GM19468 (cell line): ENCODE results near the gene KRTAP9-6.
"Not testable (repeated sequence)": the region's sequence is repeated elsewhere in the genome, so short reads cannot be mapped to it uniquely, and the experiment has no call there.

Experiments used
- ATAC-seq: cut with Tn5 transposase; IDR thresholded peaks from one replicate; pipeline ENCODE4 v1.9.1; 2021; ENCODE audit warnings: mild to moderate bottlenecking, moderate library complexity, moderate number of reproducible peaks; ENCODE audit not compliant: unreplicated experiment; ENCODE audit errors: extremely low read depth

The KRTAP9-6 gene, protein sequence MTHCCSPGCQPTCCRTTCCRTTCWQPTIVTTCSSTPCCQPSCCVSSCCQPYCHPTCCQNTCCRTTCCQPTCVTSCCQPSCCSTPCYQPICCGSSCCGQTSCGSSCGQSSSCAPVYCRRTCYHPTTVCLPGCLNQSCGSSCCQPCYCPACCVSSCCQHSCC

DNA sequence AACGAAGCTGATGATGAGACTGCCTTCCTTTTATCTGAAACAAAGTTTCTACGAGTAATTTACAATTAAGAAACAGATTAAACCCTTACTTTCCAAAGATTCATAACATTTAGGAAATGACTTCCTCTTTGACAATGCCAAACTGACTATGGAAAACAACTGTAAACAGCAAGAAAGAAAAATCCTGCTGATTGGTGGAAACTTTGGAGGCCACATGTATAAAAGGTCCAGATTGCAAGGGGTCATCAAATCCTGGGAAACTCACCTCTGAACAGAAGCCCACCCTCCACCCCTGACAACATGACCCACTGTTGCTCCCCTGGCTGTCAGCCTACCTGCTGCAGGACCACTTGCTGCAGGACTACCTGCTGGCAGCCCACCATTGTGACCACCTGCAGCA is at the start of gene KRTAP9-6:
KRTAP9-6 (plus strand) TSS at position 301 of the 400 bp plus-strand sequence; CDS start at position 301, 0 bp downstream.
- no peak for ATAC-seq

DNA sequence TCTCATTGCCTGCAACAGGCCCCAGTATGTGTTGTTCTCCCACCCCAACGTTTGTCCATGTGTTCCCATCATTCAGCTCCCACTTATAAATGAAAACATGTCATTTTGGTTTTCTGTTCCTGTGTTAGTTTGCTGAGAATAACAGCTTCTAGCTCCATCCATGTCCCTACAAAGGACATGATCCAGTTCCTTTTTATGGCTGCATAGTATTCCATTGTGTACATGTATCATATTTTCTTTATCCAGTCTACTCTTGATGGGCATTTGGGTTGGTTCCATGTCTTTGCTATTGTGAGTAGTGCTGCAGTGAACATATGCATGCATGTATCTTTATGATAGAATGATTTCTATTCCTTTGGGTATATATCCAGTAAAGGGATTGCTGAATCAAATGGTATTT is 49.5 kb upstream of the KRTAP9-6 start:
- ATAC-seq = no peak

DNA sequence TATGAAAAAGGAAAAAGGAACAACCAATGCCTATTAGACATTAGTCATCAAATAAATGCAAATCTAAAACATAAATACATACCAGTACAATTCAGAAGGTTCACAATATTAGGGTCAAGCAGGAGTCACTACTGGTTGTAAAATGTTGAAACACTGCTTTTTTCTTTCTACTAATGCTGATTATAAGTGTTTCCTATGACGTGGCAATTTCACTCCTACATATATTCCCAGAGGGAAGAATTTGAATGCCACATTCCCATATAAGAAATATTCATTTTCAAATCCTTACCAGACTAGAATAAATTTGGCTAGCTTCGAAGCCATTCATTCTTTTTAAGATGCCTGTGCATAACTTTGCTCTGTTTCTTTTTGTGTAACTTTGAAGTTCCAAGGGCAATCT is 41.4 kb upstream of the KRTAP9-6 start:
- no peak for ATAC-seq

DNA sequence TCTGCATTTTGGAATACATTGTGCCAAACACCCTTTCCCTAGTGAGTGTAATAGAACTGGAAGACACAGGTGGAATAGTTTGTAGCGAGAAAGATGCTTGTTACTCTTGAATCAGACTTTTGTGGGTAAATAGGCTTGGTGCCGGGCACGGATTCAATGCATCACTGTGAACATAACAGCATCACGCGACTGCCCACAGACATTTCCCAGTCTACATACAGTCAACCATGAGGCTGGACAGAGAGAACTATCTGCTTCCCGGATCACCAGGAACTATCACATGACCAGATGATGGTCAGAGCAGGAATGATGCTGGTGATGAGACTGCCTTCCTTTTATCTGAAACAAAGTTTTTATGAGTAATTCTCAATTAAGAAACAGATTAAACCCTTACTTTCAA is 39.1 kb upstream of the KRTAP9-6 start:
- ATAC-seq = no peak

DNA sequence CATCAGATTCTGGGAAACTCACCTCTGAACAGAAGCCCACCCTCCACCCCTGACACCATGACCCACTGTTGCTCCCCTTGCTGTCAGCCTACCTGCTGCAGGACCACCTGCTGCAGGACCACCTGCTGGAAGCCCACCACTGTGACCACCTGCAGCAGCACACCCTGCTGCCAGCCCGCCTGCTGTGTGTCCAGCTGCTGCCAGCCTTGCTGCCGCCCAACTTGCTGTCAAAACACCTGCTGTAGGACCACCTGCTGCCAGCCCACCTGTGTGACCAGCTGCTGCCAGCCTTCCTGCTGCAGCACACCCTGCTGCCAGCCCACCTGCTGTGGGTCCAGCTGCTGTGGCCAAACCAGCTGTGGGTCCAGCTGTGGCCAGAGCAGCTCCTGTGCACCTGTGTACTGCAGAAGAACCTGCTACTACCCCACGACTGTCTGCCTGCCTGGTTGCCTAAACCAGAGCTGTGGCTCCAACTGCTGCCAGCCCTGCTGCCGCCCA is 38.5 kb upstream of the KRTAP9-6 start, which contains the start of gene KRTAP9-2:
KRTAP9-2 (plus strand) TSS at position 51 of the 498 bp plus-strand sequence; CDS start at position 58, 7 bp downstream.
- not testable (repeated sequence) for ATAC-seq

DNA sequence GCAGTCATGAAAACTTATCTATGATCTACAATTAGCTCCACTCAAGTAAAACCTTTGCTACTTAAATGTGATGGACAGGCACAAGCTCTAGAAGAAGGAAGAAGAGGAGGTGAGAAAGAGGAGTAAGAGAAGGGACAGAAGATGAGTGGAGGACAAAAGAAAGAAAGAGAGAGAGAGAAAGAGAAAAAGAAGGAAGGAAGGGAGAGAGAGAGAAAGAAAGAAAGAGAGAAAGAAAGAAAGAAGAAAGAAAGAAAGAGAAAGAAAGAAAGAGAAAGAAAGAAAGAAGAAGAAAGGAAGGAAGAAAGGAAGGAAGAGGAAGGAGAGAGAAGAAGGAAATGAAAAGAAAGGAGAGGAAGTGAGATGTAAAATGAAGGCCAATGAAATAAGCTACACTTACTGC is 35.1 kb upstream of the KRTAP9-6 start:
- no peak for ATAC-seq

DNA sequence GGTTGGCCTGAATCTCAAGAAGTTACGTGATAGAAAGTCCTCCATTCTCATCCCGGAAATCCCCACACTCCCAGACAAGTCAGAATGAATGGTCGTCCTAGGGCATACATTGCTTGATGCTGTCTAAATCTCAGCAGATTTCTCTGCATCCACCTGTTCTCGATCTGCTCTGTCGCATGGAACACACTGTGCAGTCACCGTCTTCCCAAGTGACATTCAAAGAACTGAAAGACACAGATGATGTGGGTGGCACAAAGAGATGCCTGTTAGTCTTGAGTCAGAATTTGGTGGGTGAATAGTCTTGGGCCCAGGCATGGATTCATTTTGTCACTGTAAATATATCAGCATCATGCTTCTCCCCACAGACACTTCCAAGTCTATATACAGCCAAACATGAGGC is 33.4 kb upstream of the KRTAP9-6 start:
- ATAC-seq = no peak

DNA sequence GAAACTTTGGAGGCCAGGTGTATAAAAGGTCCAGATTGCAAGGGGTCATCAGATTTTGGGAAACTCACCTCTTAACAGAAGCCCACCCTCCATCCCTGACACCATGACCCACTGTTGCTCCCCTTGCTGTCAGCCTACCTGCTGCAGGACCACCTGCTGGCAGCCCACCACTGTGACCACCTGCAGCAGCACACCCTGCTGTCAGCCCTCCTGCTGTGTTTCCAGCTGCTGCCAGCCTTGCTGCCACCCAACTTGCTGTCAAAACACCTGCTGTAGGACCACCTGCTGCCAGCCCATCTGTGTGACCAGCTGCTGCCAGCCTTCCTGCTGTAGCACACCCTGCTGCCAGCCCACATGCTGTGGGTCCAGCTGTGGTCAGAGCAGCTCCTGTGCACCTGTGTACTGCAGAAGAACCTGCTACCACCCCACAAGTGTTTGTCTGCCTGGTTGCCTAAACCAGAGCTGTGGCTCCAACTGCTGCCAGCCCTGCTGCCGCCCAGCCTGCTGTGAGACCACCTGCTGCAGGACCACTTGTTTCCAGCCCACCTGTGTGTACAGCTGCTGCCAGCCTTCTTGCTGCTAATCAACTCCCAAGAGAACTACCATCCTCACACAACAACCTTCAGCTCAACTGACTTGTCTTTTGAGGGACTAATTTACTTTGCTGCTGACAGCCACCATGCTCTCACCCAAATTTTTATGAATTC is 32.6 kb upstream of the KRTAP9-6 start, which contains the start of gene KRTAP9-3:
KRTAP9-3 (plus strand) TSS at position 51 of the 707 bp plus-strand sequence; CDS start at position 104, 53 bp downstream.
- ATAC-seq = not testable (repeated sequence)

DNA sequence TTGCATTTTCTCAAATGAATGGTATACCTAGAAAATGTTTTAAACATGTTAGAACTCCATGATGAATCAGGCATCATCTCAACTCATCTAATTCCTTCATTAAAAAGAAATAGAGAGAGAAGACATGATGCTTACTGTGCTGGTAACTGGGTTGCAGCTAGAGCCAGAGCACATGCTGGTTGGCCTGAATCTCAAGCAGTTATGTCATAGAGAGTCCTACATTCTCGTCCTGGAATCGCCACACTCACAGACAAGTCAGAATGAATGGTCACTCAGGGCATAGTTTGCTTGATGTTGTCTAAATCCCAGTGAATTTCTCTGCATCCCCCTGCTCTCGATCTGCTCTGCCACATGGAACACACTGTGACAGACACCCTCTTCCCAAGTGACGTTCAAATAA is 28.1 kb upstream of the KRTAP9-6 start:
- not testable (repeated sequence) for ATAC-seq

DNA sequence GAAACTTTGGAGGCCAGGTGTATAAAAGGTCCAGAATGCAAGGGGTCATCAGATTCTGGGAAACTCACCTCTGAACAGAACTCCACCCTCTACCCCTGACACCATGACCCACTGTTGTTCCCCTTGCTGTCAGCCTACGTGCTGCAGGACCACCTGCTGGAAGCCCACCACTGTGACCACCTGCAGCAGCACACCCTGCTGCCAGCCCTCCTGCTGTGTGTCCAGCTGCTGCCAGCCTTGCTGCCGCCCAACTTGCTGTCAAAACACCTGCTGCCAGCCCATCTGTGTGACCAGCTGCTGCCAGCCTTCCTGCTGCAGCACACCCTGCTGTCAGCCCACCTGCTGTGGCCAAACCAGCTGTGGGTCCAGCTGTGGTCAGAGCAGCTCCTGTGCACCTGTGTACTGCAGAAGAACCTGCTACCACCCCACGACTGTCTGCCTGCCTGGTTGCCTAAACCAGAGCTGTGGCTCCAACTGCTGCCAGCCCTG is 27.2 kb upstream of the KRTAP9-6 start, which contains the start of gene KRTAP9-8:
KRTAP9-8 (plus strand) TSS at position 51 of the 489 bp plus-strand sequence; CDS start at position 104, 53 bp downstream.
- ATAC-seq = not testable (repeated sequence)

DNA sequence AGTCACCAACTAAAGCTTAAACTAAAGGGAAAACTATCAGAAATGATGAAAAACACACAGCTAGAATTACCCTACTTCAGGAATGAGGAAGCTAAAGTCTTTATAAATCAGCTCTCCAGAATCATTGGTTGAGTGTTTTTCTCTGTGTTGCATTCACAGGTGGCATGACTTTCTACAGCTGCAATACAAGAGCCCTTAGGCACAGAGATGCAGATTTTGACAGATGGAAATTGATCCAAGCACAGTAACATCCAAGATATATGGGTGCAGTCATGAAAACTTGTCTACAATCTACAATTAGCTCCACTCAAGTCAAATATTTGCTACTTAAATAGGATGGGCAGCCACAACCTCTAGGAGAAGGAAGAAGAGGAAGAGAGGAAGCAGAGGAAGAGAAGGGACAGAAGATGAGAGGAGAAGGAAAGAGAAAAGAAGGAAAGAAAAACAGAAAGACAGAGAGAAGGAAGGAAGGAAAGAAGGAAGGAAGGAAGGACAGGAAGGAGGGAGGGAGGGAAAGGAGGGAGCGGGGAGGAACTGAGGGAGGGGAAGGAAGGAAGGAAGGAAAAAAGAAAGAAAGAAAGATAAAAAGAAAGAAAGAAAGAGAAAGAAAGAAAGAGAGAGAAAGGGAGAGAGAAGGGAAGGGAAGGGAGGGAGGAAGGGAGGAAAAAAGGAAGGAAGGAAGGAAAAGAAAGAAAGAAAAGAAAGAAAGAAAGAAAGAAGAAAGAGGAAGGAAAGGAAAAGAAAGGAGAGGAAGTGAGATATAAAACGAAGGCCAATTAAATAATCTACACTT is 18.0 kb upstream of the KRTAP9-6 start:
- not testable (repeated sequence) for ATAC-seq

DNA sequence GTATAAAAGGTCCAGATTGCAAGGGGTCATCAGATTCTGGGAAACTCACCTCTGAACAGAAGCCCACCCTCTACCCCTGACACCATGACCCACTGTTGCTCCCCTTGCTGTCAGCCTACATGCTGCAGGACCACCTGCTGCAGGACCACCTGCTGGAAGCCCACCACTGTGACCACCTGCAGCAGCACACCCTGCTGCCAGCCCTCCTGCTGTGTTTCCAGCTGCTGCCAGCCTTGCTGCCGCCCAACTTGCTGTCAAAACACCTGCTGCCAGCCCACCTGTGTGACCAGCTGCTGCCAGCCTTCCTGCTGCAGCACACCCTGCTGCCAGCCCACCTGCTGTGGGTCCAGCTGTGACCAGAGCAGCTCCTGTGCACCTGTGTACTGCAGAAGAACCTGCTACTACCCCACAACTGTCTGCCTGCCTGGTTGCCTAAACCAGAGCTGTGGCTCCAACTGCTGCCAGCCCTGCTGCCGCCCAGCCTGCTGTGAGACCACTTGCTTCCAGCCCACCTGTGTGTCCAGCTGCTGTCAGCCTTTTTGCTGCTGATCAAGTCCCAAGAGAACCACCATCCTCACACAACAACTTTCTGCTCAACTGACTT is 15.4 kb upstream of the KRTAP9-6 start, which contains the start of gene KRTAP9-4:
KRTAP9-4 (plus strand) TSS at position 51 of the 604 bp plus-strand sequence; CDS start at position 85, 34 bp downstream.
- ATAC-seq = not testable (repeated sequence)

DNA sequence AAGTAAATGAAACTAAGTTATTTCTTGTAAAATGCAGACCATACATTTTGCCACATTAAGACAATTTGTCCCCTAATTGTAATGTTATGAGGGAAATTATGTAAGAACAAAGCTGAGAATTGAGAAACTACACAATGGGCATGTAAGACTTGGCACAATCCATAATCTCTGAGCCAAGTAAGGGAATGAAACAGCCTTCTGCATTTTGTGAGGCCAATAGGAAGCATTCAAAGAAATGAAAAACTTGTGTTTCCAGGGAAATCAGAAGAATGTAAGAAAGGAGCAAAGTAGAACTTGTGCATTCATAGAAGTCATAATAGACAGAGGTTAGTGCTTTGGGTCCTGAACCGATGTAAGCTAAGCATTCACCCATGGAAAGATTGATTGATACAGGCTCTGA is 13.9 kb upstream of the KRTAP9-6 start:
- no peak for ATAC-seq

DNA sequence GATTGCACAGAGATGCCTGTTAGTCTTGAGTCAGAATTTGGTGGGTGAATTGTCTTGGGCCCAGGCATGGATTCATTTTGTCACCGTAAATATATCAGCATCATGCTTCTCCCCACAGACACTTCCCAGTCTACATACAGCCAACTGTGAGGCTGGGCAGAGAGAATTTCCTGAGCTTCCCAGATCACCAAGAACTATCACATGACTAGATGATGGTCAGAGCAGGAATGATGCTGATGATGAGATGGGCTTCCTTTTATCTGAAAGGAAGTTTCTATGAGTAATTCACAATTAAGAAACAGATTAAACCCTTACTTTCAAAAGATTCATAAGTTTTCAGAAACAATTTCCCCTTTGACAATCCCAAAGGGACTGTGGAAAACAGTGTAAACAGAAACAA is 10.3 kb upstream of the KRTAP9-6 start:
- no peak for ATAC-seq

DNA sequence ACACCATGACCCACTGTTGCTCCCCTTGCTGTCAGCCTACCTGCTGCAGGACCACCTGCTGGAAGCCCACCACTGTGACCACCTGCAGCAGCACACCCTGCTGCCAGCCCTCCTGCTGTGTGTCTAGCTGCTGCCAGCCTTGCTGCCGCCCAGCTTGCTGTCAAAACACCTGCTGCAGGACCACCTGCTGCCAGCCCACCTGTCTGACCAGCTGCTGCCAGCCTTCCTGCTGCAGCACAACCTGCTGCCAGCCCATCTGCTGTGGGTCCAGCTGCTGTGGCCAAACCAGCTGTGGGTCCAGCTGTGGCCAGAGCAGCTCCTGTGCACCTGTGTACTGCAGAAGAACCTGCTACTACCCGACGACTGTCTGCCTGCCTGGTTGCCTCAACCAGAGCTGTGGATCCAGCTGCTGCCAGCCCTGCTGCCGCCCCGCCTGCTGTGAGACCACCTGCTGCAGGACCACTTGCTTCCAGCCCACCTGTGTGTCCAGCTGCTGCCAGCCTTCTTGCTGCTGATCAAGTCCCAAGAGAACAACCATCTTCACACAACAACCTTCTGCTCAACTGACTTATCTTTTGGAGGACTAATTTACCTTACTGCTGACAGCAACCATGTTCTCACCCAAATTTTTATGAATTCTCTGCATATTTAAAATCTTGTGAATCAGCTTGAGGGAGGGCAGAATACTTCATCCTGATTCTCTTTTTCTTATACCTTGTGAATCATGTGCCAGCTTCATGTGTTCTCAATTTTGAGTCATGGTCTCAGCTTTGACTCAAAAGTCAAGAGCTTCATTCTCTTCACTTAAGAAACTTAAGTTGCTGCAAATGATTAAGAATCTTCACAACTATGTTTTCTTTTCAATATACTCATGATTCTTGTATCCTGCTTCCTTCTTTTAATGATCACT is 9.5 kb upstream of the KRTAP9-6 start, which contains the start of gene KRTAP9-9:
KRTAP9-9 (plus strand) TSS at position 4 of the 910 bp plus-strand sequence.
- ATAC-seq = not testable (repeated sequence)

DNA sequence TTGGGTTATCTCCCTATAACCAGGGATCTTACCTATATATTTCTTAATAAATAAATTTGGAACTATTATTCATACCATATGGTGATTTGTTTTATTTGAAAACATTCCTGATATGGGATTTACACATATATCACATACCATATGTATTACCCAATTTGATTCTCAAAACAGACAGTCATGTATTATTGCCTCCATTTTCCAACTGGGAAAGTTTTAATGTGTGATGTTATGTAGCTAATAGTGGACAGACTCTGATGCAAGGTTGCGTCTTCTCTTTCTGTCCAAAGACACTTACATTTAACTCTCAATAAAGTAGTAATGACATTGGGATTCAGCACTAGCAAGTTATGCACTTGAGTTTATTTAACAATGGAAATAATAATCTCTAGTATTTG is 8.9 kb upstream of the KRTAP9-6 start:
- no peak for ATAC-seq

DNA sequence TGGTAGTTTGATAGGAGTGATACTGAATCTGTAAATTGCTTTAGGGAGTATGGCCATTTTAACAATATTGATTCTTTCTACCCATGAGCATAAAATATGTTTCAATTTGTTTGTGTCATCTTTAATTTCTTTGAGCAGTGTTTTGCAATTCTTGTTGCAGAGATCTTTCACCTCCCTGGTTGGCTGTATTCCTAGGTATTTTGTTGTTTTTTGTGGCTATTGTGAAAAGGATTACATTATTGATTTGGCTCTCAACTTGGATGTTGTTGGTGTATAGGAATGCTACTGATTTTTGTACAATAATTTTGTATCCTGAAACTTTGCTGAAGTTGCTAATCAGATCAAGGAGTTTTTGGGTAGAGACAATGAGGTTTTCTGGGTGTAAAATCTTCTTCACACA is 6.8 kb upstream of the KRTAP9-6 start:
- ATAC-seq = no peak

DNA sequence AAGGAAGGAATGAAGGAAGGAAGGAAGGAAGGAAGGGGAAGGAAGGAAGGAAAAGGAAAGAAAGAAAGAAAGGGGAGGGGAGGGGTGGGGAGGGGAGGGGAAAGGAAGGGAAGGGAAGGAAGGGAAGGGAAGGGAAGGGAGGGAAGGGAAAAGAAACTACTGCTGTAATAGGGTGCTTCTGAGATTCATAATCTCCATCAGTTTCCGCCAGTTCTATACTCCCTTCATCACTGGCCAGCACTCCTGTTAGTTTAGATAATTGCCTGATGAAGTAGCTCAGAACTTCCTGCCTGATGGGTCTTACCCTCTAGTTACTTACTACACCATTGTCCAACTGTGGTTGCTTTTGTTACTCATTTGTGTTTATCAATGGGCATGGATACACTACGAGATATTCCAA is 2.0 kb upstream of the KRTAP9-6 start:
- no peak for ATAC-seq

DNA sequence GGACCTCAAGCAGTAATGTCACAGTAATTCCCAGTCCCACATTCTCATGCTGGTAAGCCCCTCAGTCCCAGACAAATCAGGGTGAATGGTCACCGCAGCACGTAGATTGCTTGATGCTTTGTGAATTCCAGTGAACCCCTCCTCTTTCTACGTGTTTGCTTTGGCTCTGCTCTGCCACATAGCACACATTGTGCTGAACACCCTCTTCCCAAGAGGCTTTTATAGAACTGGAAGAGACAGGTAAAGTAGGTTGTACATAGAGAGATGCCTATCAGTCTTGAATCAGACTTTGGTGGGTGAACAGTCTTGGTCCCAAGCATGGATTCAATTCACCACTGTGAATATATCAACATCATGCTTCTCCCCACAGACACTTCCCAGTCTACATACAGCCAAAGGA is 579 bp upstream of the KRTAP9-6 start:
- ATAC-seq = no peak
